ENCODE data around the gene RLF. TPM values are rescaled to one million over a fixed set of nuclear protein-coding genes. Genes with fewer than 3 reads are reported as not detected.

RLF gene
- total and polyA plus RNA-seq, 2 of the 8 experiments (the other 6 are each of a cell fraction or from before 2014, with no cell fraction given), result 4.2 to 18.0 TPM

GRCh38 chr1:40245686-40246085 lies 84.5 kb downstream of the RLF start:
- Histone ChIP-seq H3K14ac (ENCODE audit: insufficient read length) (no peak overlapping the region), H3K79me2 (ENCODE audit: control insufficient read depth in 1 of 2, insufficient read depth in 2 of 2, low read length in 2 of 2) (no peaks in the 10 kb centered on the region), H3K4me3 (ENCODE audit: extremely low read depth in 1 of 4, insufficient read depth in 2 of 4, low read depth in 3 of 4, low read length in 4 of 4) (no peak overlapping the region), H4K8ac (ENCODE audit: extremely low read depth, insufficient read depth, low read length) (no peak overlapping the region), H4K5ac (ENCODE audit: insufficient read length, low read depth, low read length) (no peak overlapping the region), H3K23me2 (ENCODE audit: low read depth, low read length) (no peaks in the 10 kb centered on the region), H3K79me1 (ENCODE audit: low read depth, low read length) (no peaks in the 10 kb centered on the region), H3K27me3 (replicated peaks in 1 of 4; ENCODE audit: control insufficient read depth in 3 of 4, extremely low read depth in 1 of 4, insufficient read depth in 3 of 4, low read length in 3 of 4) (peaks cover 0 to 1% (median 0%) of the 10 kb centered on the region in 4 experiments; a peak in 1 of 7 replicates), H3K36me3 (ENCODE audit: control insufficient read depth in 2 of 4, insufficient read depth in 4 of 4, low read length in 3 of 4) (no peaks in the 10 kb centered on the region), H2BK20ac (ENCODE audit: low read length) (no peak overlapping the region), H4K20me1 (replicated peaks in 1 of 2; ENCODE audit: control insufficient read depth in 1 of 2, insufficient read depth in 2 of 2, low read length in 2 of 2) (no peaks in the 10 kb centered on the region), H3K4ac (replicated peaks; ENCODE audit: insufficient read length, low read depth, low read length) (no peak overlapping the region), H2AK5ac (ENCODE audit: low read depth, low read length) (no peak overlapping the region), H2BK5ac (ENCODE audit: low read depth, low read length) (no peak overlapping the region), H3K18ac (ENCODE audit: extremely low read depth, low read length) (no peak overlapping the region), H3K9ac (replicated peaks in 1 of 4; ENCODE audit: extremely low read depth in 1 of 4, low read depth in 3 of 4, low read length in 3 of 4) (no peak overlapping the region), H3K4me2 (ENCODE audit: insufficient read depth in 1 of 2, low read depth in 2 of 2, low read length in 2 of 2) (no peak overlapping the region), H2BK120ac (replicated peaks; ENCODE audit: low read depth, low read length) (no peak overlapping the region), H2BK12ac (ENCODE audit: low read depth, low read length) (no peak overlapping the region), H2BK15ac (ENCODE audit: low read length) (no peak overlapping the region), H3K23ac (ENCODE audit: insufficient read length) (no peak overlapping the region), H3K27ac (ENCODE audit: low read depth, low read length) (no peak overlapping the region), H2AFZ (ENCODE audit: low read length) (no peak overlapping the region), H4K91ac (replicated peaks; ENCODE audit: insufficient read length, low read length) (no peak overlapping the region), H3K56ac (replicated peaks; ENCODE audit: insufficient read length, low read depth, low read length) (no peak overlapping the region), H3K4me1 (replicated peaks in 1 of 4; ENCODE audit: control insufficient read depth in 3 of 4, insufficient read depth in 4 of 4, low read length in 3 of 4) (no peaks in the 10 kb centered on the region), H3K9me3 (ENCODE audit: insufficient read depth in 2 of 2, low read depth in 1 of 2, low read length in 1 of 2) (no peaks in the 10 kb centered on the region)
- POLR2A ChIA-PET (ENCODE audit: partially characterized antibody), result no interaction called here
- 86% methylated on average over 3 of the region's 3 CpGs; no CpG with 5 or more reads in 1 of the 2 experiments for WGBS, 2 experiments (ENCODE audit: extremely low coverage in 1 of 2, insufficient coverage in 1 of 2, insufficient read length in 1 of 2, insufficient replicate concordance in 2 of 2, low coverage in 1 of 2, low lambda C conversion rate in 2 of 2, missing lambda C conversion rate in 1 of 2)
- TF ChIP-seq ATF2 (IDR thresholded peaks at IDR 0.05; ENCODE audit: low read length) (no peak), JUN (IDR thresholded peaks at IDR 0.05; ENCODE audit: low read depth, low read length) (no peak)
- FAIRE-seq (no peak), DNase-seq (ENCODE audit: low read depth in 1 of 2, low spot score in 2 of 2) (no peak)
- CTCF ChIA-PET (ENCODE audit: partially characterized antibody), result interaction anchor here (0.6 to 1.4 kb wide), 3 partner anchors 38 to 96 kb away, joined by 3 read pairs; no protein-coding TSS in a partner anchor
